NCI-H1417 treated with DMSO at 0.1 percent for 48 hours (cell line): ENCODE data around the gene KIRREL1.

Source experiments
- DNase-seq: peaks from one replicate; lab custom pipeline; 2025; lab: John Stamatoyannopoulos, UW

Gene KIRREL1

GRCh38 chr1:158035976-158036583, 42.6 kb downstream of the KIRREL1 start:
- no peak for DNase-seq

- DNase-seq, result no peak
Measured at GRCh38 chr1:158037008-158037865, 43.8 kb downstream of the KIRREL1 start.

GRCh38 chr1:158037866-158038359, 44.5 kb downstream of the KIRREL1 start:
- no peak for DNase-seq

GRCh38 chr1:158038793-158039192, 45.3 kb downstream of the KIRREL1 start:
- DNase-seq, result no peak

- no peak for DNase-seq
Measured at GRCh38 chr1:158039380-158039779, 45.9 kb downstream of the KIRREL1 start.

GRCh38 chr1:158040323-158040722, 46.9 kb downstream of the KIRREL1 start:
- no peak for DNase-seq

- DNase-seq, result no peak
Measured at GRCh38 chr1:158043232-158043631, 49.8 kb downstream of the KIRREL1 start.

GRCh38 chr1:158045639-158046038, 52.2 kb downstream of the KIRREL1 start:
- DNase-seq, result no peak

- no peak for DNase-seq
Measured at GRCh38 chr1:158046715-158047510, 53.5 kb downstream of the KIRREL1 start.

GRCh38 chr1:158048371-158049067, 55.1 kb downstream of the KIRREL1 start:
- no peak for DNase-seq

- DNase-seq, result no peak
Measured at GRCh38 chr1:158049853-158050252, 56.4 kb downstream of the KIRREL1 start.

- DNase-seq, result no peak
Measured at GRCh38 chr1:158053276-158053675, 59.8 kb downstream of the KIRREL1 start.

- no peak for DNase-seq
Measured at GRCh38 chr1:158054721-158055120, 61.3 kb downstream of the KIRREL1 start.

- no peak for DNase-seq
Measured at GRCh38 chr1:158055854-158056253, 62.4 kb downstream of the KIRREL1 start.

- DNase-seq, result no peak
Measured at GRCh38 chr1:158056498-158056897, 63.1 kb downstream of the KIRREL1 start.

- no peak for DNase-seq
Measured at GRCh38 chr1:158058237-158058985, 65.0 kb downstream of the KIRREL1 start.

GRCh38 chr1:158059984-158060383, 66.5 kb downstream of the KIRREL1 start:
- no peak for DNase-seq

GRCh38 chr1:158062174-158062573, 68.7 kb downstream of the KIRREL1 start:
- DNase-seq, result no peak

- no peak for DNase-seq
Measured at GRCh38 chr1:158067662-158068061, 74.2 kb downstream of the KIRREL1 start.

GRCh38 chr1:158068918-158069317, 75.5 kb downstream of the KIRREL1 start:
- DNase-seq, result no peak

GRCh38 chr1:158071138-158071537, 77.7 kb downstream of the KIRREL1 start:
- no peak for DNase-seq
